HG02885 (cell line): ENCODE data around the gene FBXL19.
A peak's percentile ranks its signal among the peaks of the same experiment; 100 is the strongest.
"Not testable (repeated sequence)": the region's sequence is repeated elsewhere in the genome, so short reads cannot be mapped to it uniquely, and the experiment has no call there.

Source experiments
- ATAC-seq: cut with Tn5 transposase; IDR thresholded peaks from one replicate; pipeline ENCODE4 v1.9.1; 2021; ENCODE audit warnings: mild to moderate bottlenecking; ENCODE audit not compliant: unreplicated experiment, poor library complexity

Gene FBXL19

GRCh38 chr16:30921748-30922419 is 1.5 kb upstream of the FBXL19 start:
- no peak for ATAC-seq

- ATAC-seq: peak; percentile 75
These were observed 882 bp upstream of the FBXL19 start for GRCh38 chr16:30922420-30922959.

GRCh38 chr16:30922960-30923535 is 324 bp upstream of the FBXL19 start:
- peak; percentile 70 for ATAC-seq

- no peak for ATAC-seq
These were observed 922 bp downstream of the FBXL19 start for GRCh38 chr16:30924076-30924912.

GRCh38 chr16:30924913-30925631 is 1.7 kb downstream of the FBXL19 start:
- ATAC-seq: no peak

GRCh38 chr16:30925632-30925987 is 2.2 kb downstream of the FBXL19 start:
- ATAC-seq: no peak

- ATAC-seq: no peak
These were observed 2.8 kb downstream of the FBXL19 start for GRCh38 chr16:30925995-30926811.

GRCh38 chr16:30926937-30927788 is 3.8 kb downstream of the FBXL19 start:
- no peak for ATAC-seq

GRCh38 chr16:30927789-30928378 is 4.5 kb downstream of the FBXL19 start:
- ATAC-seq: no peak

- ATAC-seq: no peak
These were observed 5.0 kb downstream of the FBXL19 start for GRCh38 chr16:30928390-30928789.

- ATAC-seq: no peak
These were observed 5.8 kb downstream of the FBXL19 start for GRCh38 chr16:30929167-30929566.

- no peak for ATAC-seq
These were observed 6.8 kb downstream of the FBXL19 start for GRCh38 chr16:30930160-30930571.

- no peak for ATAC-seq
These were observed 7.8 kb downstream of the FBXL19 start for GRCh38 chr16:30931068-30931650.

- no peak for ATAC-seq
These were observed 11.6 kb downstream of the FBXL19 start for GRCh38 chr16:30934827-30935557.

GRCh38 chr16:30937692-30938091 is 14.3 kb downstream of the FBXL19 start:
- ATAC-seq: no peak

GRCh38 chr16:30939571-30939970 is 16.2 kb downstream of the FBXL19 start:
- not testable (repeated sequence) for ATAC-seq
